ENCODE measurements around the gene PSORS1C2.

DNA sequence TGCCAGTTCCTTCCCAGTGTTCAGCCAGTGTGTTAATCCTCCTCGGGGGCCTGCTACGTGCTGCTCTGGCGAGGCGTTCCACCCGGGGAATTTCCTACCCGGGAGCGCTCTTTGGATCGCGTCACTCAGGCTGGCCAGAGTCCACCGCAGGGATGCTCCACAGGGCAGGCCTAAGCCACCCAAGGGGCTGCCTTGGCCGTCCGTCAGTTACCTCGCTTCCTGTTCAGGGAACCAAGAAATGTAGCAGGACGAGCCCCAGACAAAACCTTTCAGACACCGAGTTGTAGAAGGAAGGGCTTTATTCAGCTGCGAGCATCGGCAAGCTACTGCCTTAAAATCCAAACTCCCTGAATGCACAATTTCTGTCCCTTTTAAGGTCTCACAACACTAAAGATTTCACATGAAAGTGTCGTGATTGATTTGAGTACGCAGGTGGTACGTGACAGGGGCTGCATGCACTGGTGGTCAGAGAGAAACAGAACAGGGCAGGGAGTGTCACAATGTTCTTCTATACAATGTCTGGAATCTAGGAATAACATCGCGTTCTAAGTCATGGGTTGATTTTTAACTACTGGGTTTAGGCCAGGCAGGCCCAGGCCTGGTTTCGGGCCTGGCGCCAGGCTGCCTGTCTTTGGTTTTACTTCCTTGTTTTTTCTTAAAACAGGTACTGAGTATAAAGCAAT lies 47.3 kb upstream of the PSORS1C2 start:
- TF ChIP-seq, protein P1, sequence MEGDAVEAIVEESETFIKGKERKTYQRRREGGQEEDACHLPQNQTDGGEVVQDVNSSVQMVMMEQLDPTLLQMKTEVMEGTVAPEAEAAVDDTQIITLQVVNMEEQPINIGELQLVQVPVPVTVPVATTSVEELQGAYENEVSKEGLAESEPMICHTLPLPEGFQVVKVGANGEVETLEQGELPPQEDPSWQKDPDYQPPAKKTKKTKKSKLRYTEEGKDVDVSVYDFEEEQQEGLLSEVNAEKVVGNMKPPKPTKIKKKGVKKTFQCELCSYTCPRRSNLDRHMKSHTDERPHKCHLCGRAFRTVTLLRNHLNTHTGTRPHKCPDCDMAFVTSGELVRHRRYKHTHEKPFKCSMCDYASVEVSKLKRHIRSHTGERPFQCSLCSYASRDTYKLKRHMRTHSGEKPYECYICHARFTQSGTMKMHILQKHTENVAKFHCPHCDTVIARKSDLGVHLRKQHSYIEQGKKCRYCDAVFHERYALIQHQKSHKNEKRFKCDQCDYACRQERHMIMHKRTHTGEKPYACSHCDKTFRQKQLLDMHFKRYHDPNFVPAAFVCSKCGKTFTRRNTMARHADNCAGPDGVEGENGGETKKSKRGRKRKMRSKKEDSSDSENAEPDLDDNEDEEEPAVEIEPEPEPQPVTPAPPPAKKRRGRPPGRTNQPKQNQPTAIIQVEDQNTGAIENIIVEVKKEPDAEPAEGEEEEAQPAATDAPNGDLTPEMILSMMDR (IDR thresholded peaks at IDR 0.05; ENCODE audit: insufficient read depth, low read length, poor library complexity, severe bottlenecking), result no peak
- no peak for TF ChIP-seq EZH2phosphoT487 (conservative IDR thresholded peaks at IDR 0.05; ENCODE audit: low read length)

All from SU-DHL-6 (cell line).